ENCODE measurements around the gene TIAM1. TPM values are rescaled to one million over a fixed set of nuclear protein-coding genes. Genes with fewer than 3 reads are reported as not detected.

TIAM1 gene
- total and polyA plus RNA-seq, 12 donors = 6.5 to 33.3 (median 15.9) TPM

GRCh38 chr21:31221043-31221442, 123.0 kb downstream of the TIAM1 start:
- TF ChIP-seq CTCF (IDR thresholded peaks at IDR 0.05) (no peak), POLR2A (IDR thresholded peaks at IDR 0.05) (no peak)
- no peaks in the 10 kb centered on the region for H3K4me1 ChIP-seq (replicated peaks in 1 of 2)
- WGBS, 4 donors = 50 to 58% (median 54%) methylated on average over 5 of the region's 5 CpGs
- no peak overlapping the region for H3K4me3 ChIP-seq
- intact Hi-C loops (cut with DNase I) = no loop called here
- DNase-seq = no peak
- no peaks in the 10 kb centered on the region for H3K9me3 ChIP-seq (replicated peaks in 1 of 3)
- H3K27me3 ChIP-seq = no peaks in the 10 kb centered on the region
- H3K27ac ChIP-seq = no peak overlapping the region
- no peaks in the 10 kb centered on the region for H3K36me3 ChIP-seq (replicated peaks in 1 of 2)

GRCh38 chr21:31220575-31220974, 123.5 kb downstream of the TIAM1 start:
- Histone ChIP-seq H3K27ac (no peak overlapping the region), H3K4me3 (no peak overlapping the region), H3K36me3 (replicated peaks in 1 of 2) (no peaks in the 10 kb centered on the region), H3K27me3 (no peaks in the 10 kb centered on the region), H3K9me3 (replicated peaks in 1 of 3) (no peaks in the 10 kb centered on the region), H3K4me1 (replicated peaks in 1 of 2) (no peaks in the 10 kb centered on the region)
- intact Hi-C loops (cut with DNase I) = no loop called here
- 50 to 83% (median 70%) methylated on average over 1 of the region's 1 CpG for WGBS, 4 donors
- no peak for DNase-seq
- TF ChIP-seq POLR2A (IDR thresholded peaks at IDR 0.05) (no peak), CTCF (IDR thresholded peaks at IDR 0.05) (no peak)

GRCh38 chr21:31218830-31219608, 125.0 kb downstream of the TIAM1 start:
- no peaks in the 10 kb centered on the region for H3K9me3 ChIP-seq (replicated peaks in 1 of 3)

GRCh38 chr21:31216206-31216605, 127.9 kb downstream of the TIAM1 start:
- intact Hi-C loops (cut with DNase I) = no loop called here
- Histone ChIP-seq H3K27ac (peak overlapping the region in 1 of 5 donors; percentile 45), H3K36me3 (replicated peaks in 1 of 2) (no peaks in the 10 kb centered on the region), H3K4me3 (no peak overlapping the region), H3K27me3 (no peaks in the 10 kb centered on the region), H3K9me3 (replicated peaks in 1 of 3) (no peaks in the 10 kb centered on the region), H3K4me1 (replicated peaks in 1 of 2) (no peaks in the 10 kb centered on the region)
- no peak for TF ChIP-seq CTCF (IDR thresholded peaks at IDR 0.05)
- no peak for TF ChIP-seq POLR2A (IDR thresholded peaks at IDR 0.05)
- DNase-seq = no peak
- WGBS, 4 donors = 41 to 57% (median 50%) methylated on average over 10 of the region's 10 CpGs

More at GRCh38 chr21:31218830-31219608, 125.0 kb downstream of the TIAM1 start:
- Histone ChIP-seq H3K27ac (no peak overlapping the region), H3K4me3 (no peak overlapping the region), H3K4me1 (replicated peaks in 1 of 2) (no peaks in the 10 kb centered on the region), H3K36me3 (replicated peaks in 1 of 2) (no peaks in the 10 kb centered on the region), H3K27me3 (no peaks in the 10 kb centered on the region)
- WGBS, 4 donors = 58 to 66% (median 62%) methylated on average over 12 of the region's 12 CpGs
- DNase-seq = peak in 1 of 7 donors; percentile 23
- intact Hi-C loops (cut with DNase I) = no loop called here
- TF ChIP-seq CTCF (IDR thresholded peaks at IDR 0.05) (no peak), POLR2A (IDR thresholded peaks at IDR 0.05) (no peak)

Measured in adrenal gland (tissue), 12 donors.